GM12873 (cell line): Measurements from ENCODE around the gene SLC24A4.

ENCODE experiments used
- CTCF ChIP-seq: IDR thresholded peaks from 2 replicates; pipeline ENCODE4 v1.5.1; 2012; ENCODE audit warnings: low read depth, mild to moderate bottlenecking, moderate library complexity, low read length, control low read depth; ENCODE audit not compliant: insufficient read depth; ENCODE audit errors: missing control alignments

The SLC24A4 gene

GRCh38 chr14:92465353-92466055, 142.5 kb downstream of the SLC24A4 start:
- TF ChIP-seq CTCF, result no peak

- TF ChIP-seq CTCF, result no peak
Measured at GRCh38 chr14:92466059-92466458, 143.1 kb downstream of the SLC24A4 start.

- no peak for TF ChIP-seq CTCF
Measured at GRCh38 chr14:92469515-92469914, 146.6 kb downstream of the SLC24A4 start.

- TF ChIP-seq CTCF, result no peak
Measured at GRCh38 chr14:92470215-92470614, 147.2 kb downstream of the SLC24A4 start.

- no peak for TF ChIP-seq CTCF
Measured at GRCh38 chr14:92470811-92471210, 147.8 kb downstream of the SLC24A4 start.

GRCh38 chr14:92471919-92472318, 149.0 kb downstream of the SLC24A4 start:
- TF ChIP-seq CTCF, result no peak

- TF ChIP-seq CTCF, result no peak
Measured at GRCh38 chr14:92472860-92473259, 149.9 kb downstream of the SLC24A4 start.
